Measurements from ENCODE around the gene CRELD1. TPM values are rescaled to one million over a fixed set of nuclear protein-coding genes. Genes with fewer than 3 reads are reported as not detected.

The CRELD1 gene
- total and polyA plus RNA-seq, 10 donors = 17.7 to 40.9 (median 30.6) TPM

DNA sequence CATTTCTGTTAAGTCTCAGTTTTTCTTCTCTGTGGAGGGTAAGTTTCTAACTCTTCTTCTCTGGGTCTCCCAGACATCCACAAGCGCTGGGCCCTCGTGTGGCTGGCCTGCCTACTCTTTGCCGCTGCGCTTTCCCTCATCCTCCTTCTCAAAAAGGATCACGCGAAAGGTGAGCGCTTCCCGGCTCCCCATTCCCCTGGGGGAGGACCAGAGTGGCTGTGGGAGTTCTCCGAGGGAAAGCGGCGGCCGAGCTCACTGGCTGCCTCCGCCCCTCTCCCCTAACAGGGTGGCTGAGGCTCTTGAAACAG is 1.1 kb upstream of the CRELD1 start:
- Histone ChIP-seq H3K27ac (peak overlapping the region; percentile 91 to 97 (median 94)), H3K4me3 (peak overlapping the region; percentile 59 to 94 (median 85)), H3K9me3 (no peaks in the 10 kb centered on the region), H3K4me1 (peaks cover 24 to 51% (median 39%) of the 10 kb centered on the region in 6 donors), H3K36me3 (peaks cover 0 to 49% (median 2%) of the 10 kb centered on the region in 6 donors), H3K27me3 (replicated peaks in 1 of 7) (no peaks in the 10 kb centered on the region)
- TF ChIP-seq POLR2A (IDR thresholded peaks at IDR 0.05) = peak in 1 of 3 donors; percentile 30
- TF ChIP-seq, protein P1, sequence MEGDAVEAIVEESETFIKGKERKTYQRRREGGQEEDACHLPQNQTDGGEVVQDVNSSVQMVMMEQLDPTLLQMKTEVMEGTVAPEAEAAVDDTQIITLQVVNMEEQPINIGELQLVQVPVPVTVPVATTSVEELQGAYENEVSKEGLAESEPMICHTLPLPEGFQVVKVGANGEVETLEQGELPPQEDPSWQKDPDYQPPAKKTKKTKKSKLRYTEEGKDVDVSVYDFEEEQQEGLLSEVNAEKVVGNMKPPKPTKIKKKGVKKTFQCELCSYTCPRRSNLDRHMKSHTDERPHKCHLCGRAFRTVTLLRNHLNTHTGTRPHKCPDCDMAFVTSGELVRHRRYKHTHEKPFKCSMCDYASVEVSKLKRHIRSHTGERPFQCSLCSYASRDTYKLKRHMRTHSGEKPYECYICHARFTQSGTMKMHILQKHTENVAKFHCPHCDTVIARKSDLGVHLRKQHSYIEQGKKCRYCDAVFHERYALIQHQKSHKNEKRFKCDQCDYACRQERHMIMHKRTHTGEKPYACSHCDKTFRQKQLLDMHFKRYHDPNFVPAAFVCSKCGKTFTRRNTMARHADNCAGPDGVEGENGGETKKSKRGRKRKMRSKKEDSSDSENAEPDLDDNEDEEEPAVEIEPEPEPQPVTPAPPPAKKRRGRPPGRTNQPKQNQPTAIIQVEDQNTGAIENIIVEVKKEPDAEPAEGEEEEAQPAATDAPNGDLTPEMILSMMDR (IDR thresholded peaks at IDR 0.05 in 8 of 11, conservative IDR thresholded peaks at IDR 0.05 in 3 of 11) = no peak
- peak in 1 of 3 donors; percentile 57 for TF ChIP-seq POLR2AphosphoS5 (IDR thresholded peaks at IDR 0.05)
- WGBS, 5 donors = 3 to 11% (median 6%) methylated on average over 10 to 13 of the region's 13 CpGs
- no peak for DNase-seq
- intact Hi-C loops (cut with DNase I; ENCODE audit: low total_unique reads) = no loop called here

- TF ChIP-seq POLR2AphosphoS5 (IDR thresholded peaks at IDR 0.05) (peak; percentile 11 to 84 (median 72)), POLR2A (IDR thresholded peaks at IDR 0.05) (no peak)
- TF ChIP-seq, protein P1 (IDR thresholded peaks at IDR 0.05 in 8 of 11, conservative IDR thresholded peaks at IDR 0.05 in 3 of 11) = peak; percentile 65 to 90 (median 83)
- Histone ChIP-seq H3K4me3 (peak overlapping the region; percentile 59 to 94 (median 85)), H3K9me3 (no peaks in the 10 kb centered on the region), H3K27me3 (replicated peaks in 1 of 7) (no peaks in the 10 kb centered on the region), H3K27ac (peak overlapping the region; percentile 91 to 97 (median 94)), H3K36me3 (peaks cover 0 to 54% (median 7%) of the 10 kb centered on the region in 6 donors), H3K4me1 (peaks cover 24 to 51% (median 39%) of the 10 kb centered on the region in 6 donors)
- DNase-seq = peak; percentile 98
- 0 to 1% (median 0%) methylated on average over 11 to 77 of the region's 77 CpGs for WGBS, 5 donors
- intact Hi-C loops (cut with DNase I; ENCODE audit: low total_unique reads) = no loop called here
Measured at GRCh38 chr3:9932843-9933560, 632 bp upstream of the CRELD1 start.

GRCh38 chr3:9934235-9934621 is 594 bp downstream of the CRELD1 start:
- Histone ChIP-seq H3K9me3 (no peaks in the 10 kb centered on the region), H3K27ac (peak overlapping the region; percentile 91 to 97 (median 94)), H3K4me1 (peaks cover 24 to 51% (median 39%) of the 10 kb centered on the region in 6 donors), H3K36me3 (peaks cover 0 to 51% (median 10%) of the 10 kb centered on the region in 6 donors), H3K27me3 (replicated peaks in 1 of 7) (no peaks in the 10 kb centered on the region), H3K4me3 (peak overlapping the region; percentile 59 to 94 (median 85))
- TF ChIP-seq POLR2A (IDR thresholded peaks at IDR 0.05) = no peak
- TF ChIP-seq, protein P1 (IDR thresholded peaks at IDR 0.05 in 8 of 11, conservative IDR thresholded peaks at IDR 0.05 in 3 of 11) = peak in 3 of 11 experiments; percentile 2 to 16 (median 15)
- WGBS, 5 donors = 10 to 25% (median 21%) methylated on average over 10 to 11 of the region's 11 CpGs
- intact Hi-C loops (cut with DNase I; ENCODE audit: low total_unique reads) = no loop called here
- peak; percentile 82 for DNase-seq

- intact Hi-C loops (cut with DNase I; ENCODE audit: low total_unique reads) = no loop called here
- no peaks in the 10 kb centered on the region for H3K9me3 ChIP-seq
- H3K4me3 ChIP-seq = peak overlapping the region in 5 of 8 donors; percentile 62 to 94 (median 88)
- no peaks in the 10 kb centered on the region for H3K27me3 ChIP-seq (replicated peaks in 1 of 7)
- DNase-seq = no peak
- peak overlapping the region in 4 of 8 donors; percentile 94 to 97 (median 96) for H3K27ac ChIP-seq
- 51 to 72% (median 60%) methylated on average over 4 of the region's 4 CpGs for WGBS, 5 donors
- TF ChIP-seq, protein P1 (IDR thresholded peaks at IDR 0.05 in 8 of 11, conservative IDR thresholded peaks at IDR 0.05 in 3 of 11) = no peak
- no peak for TF ChIP-seq POLR2AphosphoS5 (IDR thresholded peaks at IDR 0.05)
- H3K4me1 ChIP-seq = peaks cover 24 to 51% (median 39%) of the 10 kb centered on the region in 6 donors
- H3K36me3 ChIP-seq = peaks cover 0 to 48% (median 10%) of the 10 kb centered on the region in 6 donors
Measured at GRCh38 chr3:9934993-9935392, 1.4 kb downstream of the CRELD1 start.
